ENCODE measurements around the gene CRYBG1.

The CRYBG1 gene

GRCh38 chr6:106517706-106518105 is 157.2 kb downstream of the CRYBG1 start:
- DNase-seq (ENCODE audit: low spot score) = no peak
- POLR2A ChIA-PET (ENCODE audit: low non-redundant PET) = no interaction called here
- no peak for TF ChIP-seq CTCF (conservative IDR thresholded peaks at IDR 0.05; ENCODE audit: low read depth)

GRCh38 chr6:106518748-106519147 is 158.2 kb downstream of the CRYBG1 start:
- CTCF ChIA-PET = no interaction called here

More at GRCh38 chr6:106517706-106518105, 157.2 kb downstream of the CRYBG1 start:
- CTCF ChIA-PET = no interaction called here
- H3K27ac ChIP-seq = no peak overlapping the region

GRCh38 chr6:106519460-106520394 is 159.2 kb downstream of the CRYBG1 start:
- POLR2A ChIA-PET (ENCODE audit: low non-redundant PET) = no interaction called here
- H3K27ac ChIP-seq = peak overlapping the region; percentile 80
- no peak for TF ChIP-seq CTCF (conservative IDR thresholded peaks at IDR 0.05; ENCODE audit: low read depth)
- CTCF ChIA-PET = interaction anchor here (0.8 kb wide), 1 partner anchor 21 kb away, joined by 3 read pairs; no protein-coding TSS in a partner anchor
- peak; percentile 81 for DNase-seq (ENCODE audit: low spot score)

More at GRCh38 chr6:106518748-106519147, 158.2 kb downstream of the CRYBG1 start:
- peak overlapping the region; percentile 80 for H3K27ac ChIP-seq
- POLR2A ChIA-PET (ENCODE audit: low non-redundant PET) = no interaction called here
- no peak for TF ChIP-seq CTCF (conservative IDR thresholded peaks at IDR 0.05; ENCODE audit: low read depth)
- DNase-seq (ENCODE audit: low spot score) = no peak

- no peak overlapping the region; the same call in 1 of the 2 replicates for H3K27ac ChIP-seq
- CTCF ChIA-PET = no interaction called here
- no peak for TF ChIP-seq CTCF (conservative IDR thresholded peaks at IDR 0.05; ENCODE audit: low read depth)
- DNase-seq (ENCODE audit: low spot score) = no peak
- POLR2A ChIA-PET (ENCODE audit: low non-redundant PET) = no interaction called here
Measured at GRCh38 chr6:106520711-106521401, 160.3 kb downstream of the CRYBG1 start.

- no peak for DNase-seq (ENCODE audit: low spot score)
- no peak overlapping the region for H3K27ac ChIP-seq
- POLR2A ChIA-PET (ENCODE audit: low non-redundant PET) = no interaction called here
- TF ChIP-seq CTCF (conservative IDR thresholded peaks at IDR 0.05; ENCODE audit: low read depth) = no peak
- CTCF ChIA-PET = no interaction called here
Measured at GRCh38 chr6:106522562-106523250, 162.2 kb downstream of the CRYBG1 start.

All from RWPE1 (cell line).